Adipose tissue (tissue), 3 donors: ENCODE results near the gene PPP2R1A. TPM values are rescaled to one million over a fixed set of nuclear protein-coding genes. Genes with fewer than 3 reads are reported as not detected.

Experiments
- H3K27ac ChIP-seq: one replicate; pipeline ENCODE4 v1.5.1; 2013; ENCODE audit warnings: low read depth, low read length
- WGBS, 3 donors: extraction: QIAGEN DNeasy Blood & Tissue Kit; methylation state at CpG; one replicate each; pipeline ENCODE4 v1.1.7; 2013; 5-methylcytosine and 5-hydroxymethylcytosine counted together
- polyA plus RNA-seq, 3 donors: library from polyadenylated mRNA; stranded (reverse); fragments of 200-250 nt; gene quantifications; one replicate each; pipeline ENCODE4 v1.2.3, GENCODE V29; 2013
- donor health status: healthy with polysubstance abuse.
- donor health status: Bipolar disorder and iron deficiency.
- donor health status: healthy.

Gene PPP2R1A
- polyA plus RNA-seq: 100 to 1,000 TPM in 1 of 3 donors, 10 to 100 TPM in 2; 58.2 to 106 (median 88.5) TPM

- WGBS, 3 donors: 0% methylated on average over 69 to 70 of the region's 70 CpGs
These were observed at the start of gene PPP2R1A for GRCh38 chr19:52189735-52190486. PPP2R1A (plus strand) TSS chr19:52190052; CDS start chr19:52190097, 45 bp downstream.

GRCh38 chr19:52141203-52141602 lies 48.6 kb upstream of the PPP2R1A start:
- no peak overlapping the region for H3K27ac ChIP-seq
- 64 to 90% (median 89%) methylated on average over 2 of the region's 2 CpGs for WGBS, 3 donors

More at GRCh38 chr19:52189735-52190486, at the start of gene PPP2R1A:
- peak within 1 kb of the TSS; percentile 95 for H3K27ac ChIP-seq

- WGBS, 3 donors: 80 to 92% (median 85%) methylated on average over 3 of the region's 3 CpGs
- H3K27ac ChIP-seq: no peak overlapping the region
These were observed 47.8 kb upstream of the PPP2R1A start for GRCh38 chr19:52142001-52142595.

- H3K27ac ChIP-seq: no peak overlapping the region
These were observed 41.6 kb upstream of the PPP2R1A start for GRCh38 chr19:52148256-52148655.

- H3K27ac ChIP-seq: no peak overlapping the region
- 95 to 98% (median 97%) methylated on average over 15 of the region's 15 CpGs for WGBS, 3 donors
These were observed 34.1 kb upstream of the PPP2R1A start for GRCh38 chr19:52155596-52156359.

- 7 to 14% (median 12%) methylated on average over 5 of the region's 5 CpGs for WGBS, 3 donors
- no peak overlapping the region for H3K27ac ChIP-seq
These were observed 19.5 kb upstream of the PPP2R1A start for GRCh38 chr19:52170304-52170703.

GRCh38 chr19:52170863-52171320 lies 19.0 kb upstream of the PPP2R1A start:
- H3K27ac ChIP-seq: no peak overlapping the region
- WGBS, 3 donors: 0% methylated on average over 22 of the region's 22 CpGs

GRCh38 chr19:52171321-52172169 lies 18.3 kb upstream of the PPP2R1A start, which contains the start of gene ZNF836:
ZNF836 (minus strand) TSS chr19:52171621; CDS start chr19:52168072, 3,549 bp downstream.
- WGBS, 3 donors: 4 to 7% (median 6%) methylated on average over 37 of the region's 37 CpGs
- no peak within 1 kb of the TSS for H3K27ac ChIP-seq

GRCh38 chr19:52172347-52172746 lies 17.5 kb upstream of the PPP2R1A start:
- WGBS, 3 donors: 96 to 100% (median 98%) methylated on average over 1 of the region's 1 CpG
- no peak overlapping the region for H3K27ac ChIP-seq

GRCh38 chr19:52176574-52176973 lies 13.3 kb upstream of the PPP2R1A start:
- 50 to 82% (median 81%) methylated on average over 10 of the region's 10 CpGs for WGBS, 3 donors
- no peak overlapping the region for H3K27ac ChIP-seq

- H3K27ac ChIP-seq: no peak overlapping the region
- WGBS, 3 donors: 99 to 100% (median 100%) methylated on average over 1 of the region's 1 CpG
These were observed 2.4 kb upstream of the PPP2R1A start for GRCh38 chr19:52187407-52187806.

GRCh38 chr19:52188822-52189734 lies 774 bp upstream of the PPP2R1A start:
- WGBS, 3 donors: 1 to 7% (median 4%) methylated on average over 32 of the region's 32 CpGs
- no peak overlapping the region for H3K27ac ChIP-seq

- 2 to 6% (median 5%) methylated on average over 40 of the region's 40 CpGs for WGBS, 3 donors
- peak overlapping the region; percentile 95 for H3K27ac ChIP-seq
These were observed 838 bp downstream of the PPP2R1A start for GRCh38 chr19:52190487-52191293.

- no peak overlapping the region for H3K27ac ChIP-seq
- WGBS, 3 donors: 39 to 75% (median 62%) methylated on average over 5 of the region's 5 CpGs
These were observed 1.5 kb downstream of the PPP2R1A start for GRCh38 chr19:52191389-52191788.

- no peak overlapping the region for H3K27ac ChIP-seq
- 46 to 59% (median 58%) methylated on average over 1 to 2 of the region's 2 CpGs for WGBS, 3 donors
These were observed 2.1 kb downstream of the PPP2R1A start for GRCh38 chr19:52191951-52192350.

- 88 to 96% (median 94%) methylated on average over 5 of the region's 5 CpGs for WGBS, 3 donors
- no peak overlapping the region for H3K27ac ChIP-seq
These were observed 6.6 kb downstream of the PPP2R1A start for GRCh38 chr19:52196256-52196967.
